ENCODE data around the gene MYH1. TPM values are rescaled to one million over a fixed set of nuclear protein-coding genes. Genes with fewer than 3 reads are reported as not detected.
A peak's percentile ranks its signal among the peaks of the same experiment; 100 is the strongest.
"Not testable (repeated sequence)": the region's sequence is repeated elsewhere in the genome, so short reads cannot be mapped to it uniquely, and the experiment has no call there.

Gene MYH1
- total RNA-seq (2014; rRNA removed; shearing (Covaris generic)), result not detected in 2 replicates

- no peak for DNase-seq (ENCODE audit: low spot score)
Observed at GRCh38 chr17:10518271-10519037, at the start of gene MYH1. TSS of gene MYH1 (minus strand) at chr17:10518542. CDS start at chr17:10516642, 1,900 bp downstream.

- no peak for DNase-seq (ENCODE audit: low spot score)
Observed at GRCh38 chr17:10563991-10564660, 45.8 kb upstream of the MYH1 start.

- no peak for DNase-seq (ENCODE audit: low spot score)
Observed at GRCh38 chr17:10558049-10558448, 39.7 kb upstream of the MYH1 start.

- DNase-seq (ENCODE audit: low spot score), result peak; percentile 14
Observed at GRCh38 chr17:10557422-10557821, 39.1 kb upstream of the MYH1 start.

GRCh38 chr17:10556301-10557005, 38.1 kb upstream of the MYH1 start:
- no peak for DNase-seq (ENCODE audit: low spot score)

GRCh38 chr17:10550014-10550413, 31.7 kb upstream of the MYH1 start:
- no peak for DNase-seq (ENCODE audit: low spot score)

GRCh38 chr17:10549096-10549842, 30.9 kb upstream of the MYH1 start, which contains the start of gene MYH2:
TSS of gene MYH2 (minus strand) at chr17:10549658. CDS start at chr17:10547920, 1,738 bp downstream.
- DNase-seq (ENCODE audit: low spot score), result no peak

- peak; percentile 66 for DNase-seq (ENCODE audit: low spot score)
Observed at GRCh38 chr17:10547351-10547750, 29.0 kb upstream of the MYH1 start.

GRCh38 chr17:10543486-10543885, 25.1 kb upstream of the MYH1 start:
- peak; percentile 95 for DNase-seq (ENCODE audit: low spot score)

GRCh38 chr17:10541179-10541578, 22.8 kb upstream of the MYH1 start:
- DNase-seq (ENCODE audit: low spot score), result not testable (repeated sequence)

GRCh38 chr17:10532026-10532425, 13.7 kb upstream of the MYH1 start:
- no peak for DNase-seq (ENCODE audit: low spot score)

GRCh38 chr17:10527419-10527818, 9.1 kb upstream of the MYH1 start:
- DNase-seq (ENCODE audit: low spot score), result no peak

- DNase-seq (ENCODE audit: low spot score), result no peak
Observed at GRCh38 chr17:10526517-10526916, 8.2 kb upstream of the MYH1 start.

- DNase-seq (ENCODE audit: low spot score), result no peak
Observed at GRCh38 chr17:10523064-10523463, 4.7 kb upstream of the MYH1 start.

- no peak for DNase-seq (ENCODE audit: low spot score)
Observed at GRCh38 chr17:10521949-10522348, 3.6 kb upstream of the MYH1 start.

GRCh38 chr17:10516638-10517037, 1.7 kb downstream of the MYH1 start:
- no peak for DNase-seq (ENCODE audit: low spot score)

- no peak for DNase-seq (ENCODE audit: low spot score)
Observed at GRCh38 chr17:10516065-10516464, 2.3 kb downstream of the MYH1 start.

GRCh38 chr17:10513299-10514067, 4.9 kb downstream of the MYH1 start:
- DNase-seq (ENCODE audit: low spot score), result peak; percentile 9

- DNase-seq (ENCODE audit: low spot score), result no peak
Observed at GRCh38 chr17:10512856-10513255, 5.5 kb downstream of the MYH1 start.

- DNase-seq (ENCODE audit: low spot score), result no peak
Observed at GRCh38 chr17:10499950-10500349, 18.4 kb downstream of the MYH1 start.

- no peak for DNase-seq (ENCODE audit: low spot score)
Observed at GRCh38 chr17:10492004-10492403, 26.3 kb downstream of the MYH1 start.
